Measurements from ENCODE around the gene GBX2.

Gene GBX2

DNA sequence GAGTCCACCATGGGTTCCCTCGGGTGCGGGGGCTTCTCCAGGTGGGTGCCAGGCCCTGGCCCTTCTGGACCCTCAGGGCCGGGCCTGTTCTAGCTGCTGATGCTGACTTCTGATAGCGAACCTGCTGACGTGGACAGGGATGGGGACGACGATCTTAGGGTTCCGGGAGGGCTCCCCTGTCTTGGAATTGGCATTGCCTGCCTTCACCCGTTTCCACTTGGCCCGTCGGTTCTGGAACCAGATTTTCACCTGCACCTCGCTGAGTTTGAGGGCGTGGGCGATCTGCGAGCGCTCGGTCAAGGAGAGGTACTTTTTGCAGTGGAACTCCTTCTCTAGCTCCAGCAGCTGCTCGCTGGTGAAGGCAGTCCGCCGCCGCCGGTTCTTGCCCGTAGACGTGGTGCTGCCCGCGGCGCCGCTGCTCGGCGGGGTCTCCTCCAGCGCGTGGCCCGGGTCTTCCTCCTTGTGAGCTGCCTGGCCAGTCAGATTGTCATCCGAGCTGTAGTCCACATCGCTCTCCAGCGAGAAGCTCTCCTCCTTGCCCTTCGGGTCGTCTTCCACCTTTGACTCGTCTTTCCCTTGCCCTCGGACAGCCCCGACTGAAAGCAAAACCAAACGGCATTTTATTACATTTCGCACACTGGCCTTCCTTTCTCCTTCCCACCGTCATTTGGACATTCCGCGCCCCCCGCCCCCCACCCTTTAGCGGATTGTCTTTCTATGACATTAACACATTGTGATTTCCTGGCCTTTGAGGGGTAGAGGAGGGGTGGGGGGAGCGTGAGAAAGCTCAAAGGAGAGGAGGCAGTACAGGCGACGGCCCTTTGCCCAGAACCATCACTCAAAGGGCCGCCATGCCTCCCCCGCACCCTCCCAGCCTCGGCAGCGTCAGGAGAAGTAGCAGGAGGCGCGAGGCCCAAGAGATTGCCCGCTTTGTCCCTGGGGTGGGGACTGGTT, 2.1 kb downstream of the GBX2 start:
- H3K4me3 ChIP-seq (ENCODE audit: control insufficient read depth, low read depth, low read length) = peak overlapping the region; percentile 15
- TF ChIP-seq, protein P1, sequence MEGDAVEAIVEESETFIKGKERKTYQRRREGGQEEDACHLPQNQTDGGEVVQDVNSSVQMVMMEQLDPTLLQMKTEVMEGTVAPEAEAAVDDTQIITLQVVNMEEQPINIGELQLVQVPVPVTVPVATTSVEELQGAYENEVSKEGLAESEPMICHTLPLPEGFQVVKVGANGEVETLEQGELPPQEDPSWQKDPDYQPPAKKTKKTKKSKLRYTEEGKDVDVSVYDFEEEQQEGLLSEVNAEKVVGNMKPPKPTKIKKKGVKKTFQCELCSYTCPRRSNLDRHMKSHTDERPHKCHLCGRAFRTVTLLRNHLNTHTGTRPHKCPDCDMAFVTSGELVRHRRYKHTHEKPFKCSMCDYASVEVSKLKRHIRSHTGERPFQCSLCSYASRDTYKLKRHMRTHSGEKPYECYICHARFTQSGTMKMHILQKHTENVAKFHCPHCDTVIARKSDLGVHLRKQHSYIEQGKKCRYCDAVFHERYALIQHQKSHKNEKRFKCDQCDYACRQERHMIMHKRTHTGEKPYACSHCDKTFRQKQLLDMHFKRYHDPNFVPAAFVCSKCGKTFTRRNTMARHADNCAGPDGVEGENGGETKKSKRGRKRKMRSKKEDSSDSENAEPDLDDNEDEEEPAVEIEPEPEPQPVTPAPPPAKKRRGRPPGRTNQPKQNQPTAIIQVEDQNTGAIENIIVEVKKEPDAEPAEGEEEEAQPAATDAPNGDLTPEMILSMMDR (IDR thresholded peaks at IDR 0.05; ENCODE audit: control insufficient read depth, insufficient read depth, low read depth, low read length, missing control alignments) = no peak
- no peak for DNase-seq (ENCODE audit: low read depth)

DNA sequence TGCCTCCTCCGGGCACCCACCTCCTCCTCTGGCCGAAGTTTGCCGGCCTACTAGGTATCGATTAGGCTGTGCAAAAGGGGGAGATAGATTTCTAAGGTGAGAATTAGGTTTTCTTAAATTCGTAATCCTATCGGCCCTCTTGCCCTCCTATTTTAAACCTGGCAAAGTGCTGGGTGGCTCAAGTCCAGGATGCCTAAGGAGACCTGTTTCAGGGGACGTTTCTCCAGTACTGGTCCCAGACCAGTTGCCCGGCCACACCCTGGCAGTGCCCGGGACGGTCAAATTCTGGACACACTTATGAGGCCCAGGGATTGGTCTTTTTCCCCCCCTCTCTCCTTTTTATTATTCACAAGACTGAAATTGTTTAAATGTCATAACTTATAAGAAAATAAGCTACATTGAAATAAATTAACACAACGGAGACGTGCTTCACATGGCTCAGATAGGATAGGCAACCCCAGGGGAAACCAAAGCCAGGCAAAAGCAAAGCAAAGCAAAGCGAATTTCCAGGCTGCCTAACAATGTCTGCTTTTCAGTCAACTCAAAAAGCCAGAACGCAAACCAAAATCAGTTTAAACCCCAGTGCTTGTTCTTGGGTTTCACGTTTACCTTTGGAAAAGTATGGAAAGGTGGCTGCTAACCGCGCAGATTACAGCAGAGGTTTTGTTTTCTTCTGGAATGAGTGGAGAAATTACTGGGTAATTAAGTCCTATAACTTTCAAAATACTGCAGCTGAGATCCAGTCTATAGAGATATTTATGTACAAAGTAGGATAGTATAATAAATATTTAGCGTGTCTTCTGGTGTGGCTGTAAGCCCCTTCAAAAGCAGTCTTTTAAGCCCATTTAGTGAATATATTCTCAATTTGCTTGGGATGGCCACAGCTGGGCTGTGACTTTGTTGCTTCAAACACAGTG, 3.0 kb downstream of the GBX2 start:
- DNase-seq (ENCODE audit: low read depth) = no peak
- no peak overlapping the region for H3K4me3 ChIP-seq (ENCODE audit: control insufficient read depth, low read depth, low read length)
- TF ChIP-seq, protein P1 (IDR thresholded peaks at IDR 0.05; ENCODE audit: control insufficient read depth, insufficient read depth, low read depth, low read length, missing control alignments) = no peak

DNA sequence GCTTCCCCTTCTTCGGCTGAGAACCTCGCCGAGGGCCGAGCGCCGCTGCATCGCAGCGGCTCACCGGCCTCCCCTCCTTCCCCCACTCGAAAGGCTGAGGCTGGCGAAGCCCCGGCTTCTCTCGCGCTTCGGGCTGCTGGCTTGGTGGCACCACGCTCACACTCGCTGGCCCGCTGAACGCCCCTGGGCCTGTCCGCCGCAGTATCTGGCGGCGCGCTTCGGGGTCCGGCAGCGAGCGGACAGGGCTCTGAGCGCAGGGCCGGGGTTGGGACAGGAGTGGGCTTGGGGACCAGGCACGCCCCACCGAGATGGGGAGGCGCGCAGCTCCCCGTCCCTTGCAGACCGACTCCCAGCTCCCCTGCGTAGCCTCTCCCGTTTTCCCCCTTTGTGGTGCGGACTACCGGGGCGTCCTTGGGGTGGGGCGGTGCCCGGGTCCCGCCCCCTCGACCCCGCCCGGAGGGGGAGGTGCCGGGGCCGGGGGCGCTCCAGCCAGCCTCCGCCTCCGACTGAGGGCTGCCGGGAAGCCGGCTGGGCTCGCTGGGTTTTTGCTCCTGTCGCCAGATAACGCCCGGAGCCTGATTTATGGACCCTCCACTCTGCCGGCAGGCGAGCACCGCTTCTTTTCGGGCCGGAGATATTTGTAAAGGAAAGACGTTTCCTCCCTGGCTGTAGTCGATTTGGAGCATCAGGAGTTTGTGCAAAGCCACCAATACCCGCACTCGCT, 3.8 kb downstream of the GBX2 start:
- no peak for DNase-seq (ENCODE audit: low read depth)
- TF ChIP-seq, protein P1 (IDR thresholded peaks at IDR 0.05; ENCODE audit: control insufficient read depth, insufficient read depth, low read depth, low read length, missing control alignments) = no peak
- peak overlapping the region; percentile 0 for H3K4me3 ChIP-seq (ENCODE audit: control insufficient read depth, low read depth, low read length)

DNA sequence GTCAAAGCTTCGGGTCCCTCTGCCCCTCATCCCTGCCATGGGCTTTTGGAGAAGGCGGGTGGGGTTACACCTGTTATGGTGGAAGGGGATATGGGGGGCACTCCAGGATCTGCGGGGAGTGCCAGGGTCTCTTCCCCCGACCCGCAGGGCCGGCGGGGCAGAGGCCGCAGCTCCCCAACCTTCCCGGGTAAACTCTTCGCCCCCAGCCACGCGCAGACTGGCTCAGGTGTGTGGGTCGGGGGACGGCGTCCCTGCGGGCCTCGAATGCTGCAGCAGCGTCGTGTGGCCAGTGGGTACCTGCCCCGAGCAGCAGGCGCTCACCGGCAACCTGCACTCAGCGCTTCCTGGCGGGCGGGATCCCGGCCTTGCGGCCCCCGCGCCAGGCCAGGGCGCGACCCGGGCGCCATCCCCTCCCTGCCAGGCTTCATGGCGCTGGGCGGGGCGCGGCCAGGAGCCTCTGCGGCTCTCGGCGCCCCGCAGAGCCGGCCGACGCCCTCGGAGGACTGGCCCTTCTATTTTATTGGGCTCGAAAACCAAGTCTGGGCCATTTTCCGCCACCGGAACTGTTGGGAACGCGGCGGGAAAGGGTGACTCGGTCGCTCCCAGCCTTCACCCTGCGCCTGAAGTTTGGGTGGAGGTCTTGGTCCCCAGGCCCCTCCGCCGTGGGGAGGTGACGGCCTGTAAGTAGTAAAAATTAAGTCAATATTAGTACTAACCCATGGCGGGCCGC, 4.5 kb downstream of the GBX2 start:
- TF ChIP-seq, protein P1 (IDR thresholded peaks at IDR 0.05; ENCODE audit: control insufficient read depth, insufficient read depth, low read depth, low read length, missing control alignments) = no peak
- no peak for DNase-seq (ENCODE audit: low read depth)

DNA sequence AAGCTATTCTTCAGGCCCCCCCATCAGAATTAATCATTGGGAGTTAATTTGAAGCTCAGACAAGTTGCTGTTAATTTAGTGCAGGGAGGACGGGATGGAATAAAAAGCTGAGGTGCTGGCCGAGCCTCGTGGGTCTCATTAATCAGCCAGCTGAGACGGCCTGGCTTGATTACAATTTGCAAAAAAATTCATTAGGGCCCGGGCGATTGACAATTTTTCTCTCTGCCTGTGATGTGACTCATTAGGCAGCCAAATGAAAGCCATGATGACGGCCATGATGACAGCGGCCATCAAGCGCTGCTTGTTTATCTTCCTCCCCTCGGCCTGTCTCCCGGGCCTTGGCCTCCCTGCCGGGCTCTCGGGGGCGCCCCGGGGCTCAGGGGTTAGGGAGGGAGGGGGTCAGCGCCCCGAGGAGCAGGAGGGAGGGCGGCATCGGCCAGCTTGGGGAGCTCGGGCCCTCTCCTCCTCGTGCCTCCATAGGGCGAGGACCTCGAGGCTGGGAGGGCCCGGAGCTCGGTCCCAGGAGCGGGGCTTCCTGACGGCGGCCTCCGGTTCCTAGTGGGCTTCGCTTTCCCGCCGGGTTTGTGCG, 5.2 kb downstream of the GBX2 start:
- TF ChIP-seq, protein P1 (IDR thresholded peaks at IDR 0.05; ENCODE audit: control insufficient read depth, insufficient read depth, low read depth, low read length, missing control alignments) = no peak
- no peak overlapping the region for H3K4me3 ChIP-seq (ENCODE audit: control insufficient read depth, low read depth, low read length)
- no peak for DNase-seq (ENCODE audit: low read depth)

More for the DNA sequence above, 4.5 kb downstream of the GBX2 start:
- peak overlapping the region; percentile 0 for H3K4me3 ChIP-seq (ENCODE audit: control insufficient read depth, low read depth, low read length)
